ENCODE results near the gene NLGN3. TPM values are rescaled to one million over a fixed set of nuclear protein-coding genes. Genes with fewer than 3 reads are reported as not detected.

The NLGN3 gene
- total RNA-seq, 1 experiment from 2014 or later, result 0.28 TPM

GRCh38 chrX:71182871-71183270, 38.2 kb downstream of the NLGN3 start:
- Histone ChIP-seq H3K36me3 (ENCODE audit: control insufficient read depth, insufficient read depth, low read length) (no peaks in the 10 kb centered on the region), H3K9me3 (ENCODE audit: control insufficient read depth, insufficient read depth, low read depth, low read length) (no peaks in the 10 kb centered on the region), H3K4me1 (ENCODE audit: control insufficient read depth, insufficient read depth, low read length) (no peaks in the 10 kb centered on the region; the same call in none of the 2 replicates), H3K27me3 (ENCODE audit: control insufficient read depth, insufficient read depth, low read length) (no peaks in the 10 kb centered on the region), H3K4me3 (ENCODE audit: low read depth in 2 of 2, low read length in 2 of 2) (peak overlapping the region in 1 of 2 experiments; percentile 61; a peak in 2 of 4 replicates), H3K27ac (ENCODE audit: low read length) (peak overlapping the region; percentile 94)
- no TSS peak for BruUV-seq (replicated peaks)
- CTCF ChIA-PET, result interaction anchor here (0.7 kb wide), 1 partner anchor 201 kb away, joined by 3 read pairs; no protein-coding TSS in a partner anchor
- DNase-seq (ENCODE audit: low read depth, low spot score) (no peak), ATAC-seq (no peak)
- intact Hi-C loops (cut with micrococcal nuclease; ENCODE audit: unreplicated experiment), result no loop called here
- in situ Hi-C loops (cut with HindIII; ENCODE audit: low pct_unique_long_range_greater_than_20kb, low sequenced_read_pairs), result no loop called here
- no peak for TF ChIP-seq CTCF (IDR thresholded peaks at IDR 0.05)
- POLR2A ChIA-PET, result interaction anchor here (0.7 to 1.1 kb wide), 2 partner anchors 100 to 514 kb away, joined by 3 to 10 read pairs; partner anchors contain the start of gene NONO

- ChIA-PET CTCF (no interaction called here), POLR2A (no interaction called here)
- Histone ChIP-seq H3K27me3 (ENCODE audit: control insufficient read depth, insufficient read depth, low read length) (no peaks in the 10 kb centered on the region), H3K4me3 (ENCODE audit: low read depth in 2 of 2, low read length in 2 of 2) (no peak overlapping the region), H3K4me1 (ENCODE audit: control insufficient read depth, insufficient read depth, low read length) (no peaks in the 10 kb centered on the region; the same call in none of the 2 replicates), H3K36me3 (ENCODE audit: control insufficient read depth, insufficient read depth, low read length) (no peaks in the 10 kb centered on the region), H3K9me3 (ENCODE audit: control insufficient read depth, insufficient read depth, low read depth, low read length) (no peaks in the 10 kb centered on the region), H3K27ac (ENCODE audit: low read length) (peak overlapping the region; percentile 94; the same call in 1 of the 2 replicates)
- no TSS peak for BruUV-seq (replicated peaks)
- intact Hi-C loops (cut with micrococcal nuclease; ENCODE audit: unreplicated experiment) (no loop called here), in situ Hi-C loops (cut with HindIII; ENCODE audit: low pct_unique_long_range_greater_than_20kb, low sequenced_read_pairs) (no loop called here)
- DNase-seq (ENCODE audit: low read depth, low spot score), result no peak
- ATAC-seq, result no peak
- TF ChIP-seq TCF7L2 (IDR thresholded peaks at IDR 0.05; ENCODE audit: low read depth, low read length) (no peak), POLR2AphosphoS5 (IDR thresholded peaks at IDR 0.05; ENCODE audit: low read depth, low read length) (no peak), SIN3A (IDR thresholded peaks at IDR 0.05; ENCODE audit: borderline replicate concordance, insufficient read depth, low read depth, low read length) (no peak), REST (IDR thresholded peaks at IDR 0.05; ENCODE audit: insufficient read depth in 1 of 2, low read depth in 2 of 2, low read length in 1 of 2) (no peak), CTCF (IDR thresholded peaks at IDR 0.05) (no peak)
Measured at GRCh38 chrX:71183341-71183740, 38.7 kb downstream of the NLGN3 start.

Measured in Panc1 (cell line).